Calu3 (cell line): ENCODE results near the gene CTSK. TPM values are rescaled to one million over a fixed set of nuclear protein-coding genes. Genes with fewer than 3 reads are reported as not detected.
A peak's percentile ranks its signal among the peaks of the same experiment; 100 is the strongest.

Experiments used
- BruUV-seq: library from RNA; stranded (reverse); fragments of 400-500 nt; replicated peaks from 2 replicates; lab custom pipeline; 2021; lab: Mats Ljungman, UMichigan
- CTCF ChIA-PET: fragments of 300-600 bp; sonication (Branson Sonifier 250); formaldehyde crosslinking; loops from one replicate; lab custom pipeline; 2022; ENCODE audit warnings: antibody characterized with exemption; lab: Charles Lee
- DNase-seq: peaks from one replicate; pipeline ENCODE4 v3.0.0; 2022
- H3K27ac Mint-ChIP-seq: one replicate; pipeline ENCODE4 v1.8.0; 2022; ENCODE audit warnings: mixed read lengths; ENCODE audit not compliant: unreplicated experiment
- H3K27me3 Mint-ChIP-seq: one replicate; pipeline ENCODE4 v1.8.0; 2022; ENCODE audit warnings: mixed read lengths; ENCODE audit not compliant: unreplicated experiment
- H3K36me3 Mint-ChIP-seq: one replicate; pipeline ENCODE4 v1.8.0; 2022; ENCODE audit warnings: mild to moderate bottlenecking, moderate library complexity, mixed read lengths; ENCODE audit not compliant: insufficient read depth, unreplicated experiment
- H3K4me1 Mint-ChIP-seq: one replicate; pipeline ENCODE4 v1.8.0; 2022; ENCODE audit warnings: mild to moderate bottlenecking, low read depth, mixed read lengths; ENCODE audit not compliant: unreplicated experiment
- H3K4me3 Mint-ChIP-seq: one replicate; pipeline ENCODE4 v1.8.0; 2022; ENCODE audit warnings: mild to moderate bottlenecking, low read depth, moderate library complexity, mixed read lengths; ENCODE audit not compliant: unreplicated experiment
- H3K9me3 Mint-ChIP-seq: one replicate; pipeline ENCODE4 v1.8.0; 2022; ENCODE audit warnings: low read depth, mixed read lengths; ENCODE audit not compliant: unreplicated experiment
- intact Hi-C: fragments of 100-400 bp; cut with micrococcal nuclease; formaldehyde crosslinking; loops from one replicate; pipeline ENCODE4 v1.10.0; 2022; ENCODE audit not compliant: unreplicated experiment
- total RNA-seq: library from RNA; stranded (reverse); gene quantifications from 2 replicates; pipeline ENCODE4 v1.2.3, GENCODE V29; 2022
- TF ChIP-seq, protein P1 (sequence below): fragments of 200-600 bp; IDR thresholded peaks from one replicate; pipeline ENCODE4 v1.8.0; 2022; ENCODE audit warnings: antibody characterized with exemption; ENCODE audit not compliant: unreplicated experiment

Gene CTSK
- total RNA-seq, 1 experiment from 2014 or later, result 5.5 TPM

DNA sequence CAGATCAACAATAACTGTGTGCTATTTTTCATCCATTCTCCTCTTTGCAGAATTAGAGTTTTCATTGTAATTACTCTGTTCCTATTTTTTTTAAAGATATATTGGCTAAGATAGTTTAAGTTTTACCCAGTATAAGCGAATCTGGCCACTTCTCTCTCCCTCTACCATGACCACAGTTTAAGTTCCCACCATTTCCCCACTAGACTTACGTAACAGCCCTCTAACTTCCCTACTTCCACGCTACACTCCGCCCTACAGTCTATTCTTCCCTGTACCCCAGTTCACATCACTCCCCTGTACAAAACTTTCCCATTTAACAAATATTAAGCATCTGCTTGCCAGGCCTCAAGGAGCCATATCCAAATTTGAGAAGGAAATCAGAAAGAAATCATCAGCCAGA is 16.5 kb downstream of the CTSK start:
- BruUV-seq, result no TSS peak
- H3K4me3 Mint-ChIP-seq, result no peak overlapping the region
- TF ChIP-seq, protein P1, sequence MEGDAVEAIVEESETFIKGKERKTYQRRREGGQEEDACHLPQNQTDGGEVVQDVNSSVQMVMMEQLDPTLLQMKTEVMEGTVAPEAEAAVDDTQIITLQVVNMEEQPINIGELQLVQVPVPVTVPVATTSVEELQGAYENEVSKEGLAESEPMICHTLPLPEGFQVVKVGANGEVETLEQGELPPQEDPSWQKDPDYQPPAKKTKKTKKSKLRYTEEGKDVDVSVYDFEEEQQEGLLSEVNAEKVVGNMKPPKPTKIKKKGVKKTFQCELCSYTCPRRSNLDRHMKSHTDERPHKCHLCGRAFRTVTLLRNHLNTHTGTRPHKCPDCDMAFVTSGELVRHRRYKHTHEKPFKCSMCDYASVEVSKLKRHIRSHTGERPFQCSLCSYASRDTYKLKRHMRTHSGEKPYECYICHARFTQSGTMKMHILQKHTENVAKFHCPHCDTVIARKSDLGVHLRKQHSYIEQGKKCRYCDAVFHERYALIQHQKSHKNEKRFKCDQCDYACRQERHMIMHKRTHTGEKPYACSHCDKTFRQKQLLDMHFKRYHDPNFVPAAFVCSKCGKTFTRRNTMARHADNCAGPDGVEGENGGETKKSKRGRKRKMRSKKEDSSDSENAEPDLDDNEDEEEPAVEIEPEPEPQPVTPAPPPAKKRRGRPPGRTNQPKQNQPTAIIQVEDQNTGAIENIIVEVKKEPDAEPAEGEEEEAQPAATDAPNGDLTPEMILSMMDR, result no peak
- no peaks in the 10 kb centered on the region for H3K27me3 Mint-ChIP-seq
- no peak overlapping the region for H3K27ac Mint-ChIP-seq
- no peaks in the 10 kb centered on the region for H3K36me3 Mint-ChIP-seq
- no peak for DNase-seq
- no peaks in the 10 kb centered on the region for H3K9me3 Mint-ChIP-seq
- CTCF ChIA-PET, result no interaction called here
- H3K4me1 Mint-ChIP-seq, result peaks cover 9% of the 10 kb centered on the region
- intact Hi-C loops, result no loop called here

DNA sequence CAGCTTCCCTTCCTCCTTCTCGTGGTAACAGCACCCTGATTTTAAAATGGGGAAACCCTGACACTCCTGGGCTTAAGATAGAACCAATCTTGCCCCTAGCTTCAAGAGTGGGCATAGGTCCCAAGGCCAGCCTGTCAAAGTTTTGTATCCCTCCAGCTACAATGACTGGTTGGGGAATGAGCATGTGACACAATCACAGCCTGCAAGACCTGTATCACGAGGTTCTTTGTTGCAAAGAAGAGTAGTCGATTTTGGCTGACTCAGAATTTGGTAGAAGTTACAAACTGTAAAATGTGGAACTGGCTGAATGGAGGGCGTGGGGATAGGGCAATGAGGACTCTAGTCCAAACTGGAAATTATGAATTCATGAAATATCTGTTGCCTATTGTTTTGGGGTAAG is 18.7 kb downstream of the CTSK start:
- H3K27me3 Mint-ChIP-seq, result no peaks in the 10 kb centered on the region
- DNase-seq, result peak; percentile 21
- H3K36me3 Mint-ChIP-seq, result no peaks in the 10 kb centered on the region
- H3K4me1 Mint-ChIP-seq, result peaks cover 9% of the 10 kb centered on the region
- TF ChIP-seq, protein P1, result no peak
- intact Hi-C loops, result no loop called here
- CTCF ChIA-PET, result no interaction called here
- H3K27ac Mint-ChIP-seq, result peak overlapping the region; percentile 13
- H3K9me3 Mint-ChIP-seq, result no peaks in the 10 kb centered on the region
- BruUV-seq, result no TSS peak
- no peak overlapping the region for H3K4me3 Mint-ChIP-seq

DNA sequence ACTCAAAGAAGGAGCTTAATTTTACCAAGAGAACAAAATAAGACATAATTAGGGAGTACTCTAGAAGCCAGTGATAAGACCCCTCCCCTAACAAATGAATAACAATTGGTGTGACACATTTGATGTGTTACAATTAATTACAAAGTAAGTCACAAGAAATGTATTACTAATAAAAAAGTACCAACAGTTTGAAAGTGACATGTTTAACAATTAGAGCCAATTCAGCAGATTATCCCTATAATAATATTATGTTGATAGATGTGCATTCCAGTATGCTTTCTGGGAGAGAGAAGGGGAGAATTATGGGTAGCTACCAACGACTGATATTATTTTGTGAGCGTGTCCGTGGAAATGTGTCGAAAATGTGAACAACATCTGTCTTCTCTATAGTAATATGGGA is 19.1 kb downstream of the CTSK start:
- Mint-ChIP-seq H3K4me3 (no peak overlapping the region), H3K27me3 (no peaks in the 10 kb centered on the region), H3K4me1 (peaks cover 9% of the 10 kb centered on the region), H3K9me3 (no peaks in the 10 kb centered on the region), H3K27ac (no peak overlapping the region), H3K36me3 (no peaks in the 10 kb centered on the region)
- DNase-seq, result no peak
- TF ChIP-seq, protein P1, result no peak
- CTCF ChIA-PET, result no interaction called here
- no TSS peak for BruUV-seq
- intact Hi-C loops, result no loop called here

DNA sequence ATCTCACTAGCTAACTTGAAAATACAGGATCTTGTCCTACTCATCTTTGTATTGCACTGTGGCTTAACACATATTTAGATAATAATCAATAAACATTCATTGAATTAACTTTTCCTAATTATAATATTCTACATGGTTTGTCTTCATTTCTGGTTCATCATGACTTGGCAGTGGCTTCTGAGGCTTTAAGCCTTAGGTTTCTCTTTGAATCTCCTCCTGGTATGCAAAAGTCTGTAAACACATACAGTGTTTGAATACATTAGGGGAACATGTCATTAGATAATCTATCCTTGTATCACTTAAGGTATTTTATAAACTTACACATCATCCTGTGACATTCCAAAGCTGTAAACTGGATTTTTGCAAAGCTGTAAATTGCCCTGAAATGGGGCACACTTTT is 20.6 kb downstream of the CTSK start:
- BruUV-seq, result no TSS peak
- Mint-ChIP-seq H3K27me3 (no peaks in the 10 kb centered on the region), H3K4me1 (peaks cover 9% of the 10 kb centered on the region), H3K36me3 (no peaks in the 10 kb centered on the region), H3K27ac (no peak overlapping the region), H3K9me3 (no peaks in the 10 kb centered on the region), H3K4me3 (no peak overlapping the region)
- intact Hi-C loops, result no loop called here
- no peak for DNase-seq
- CTCF ChIA-PET, result interaction anchor here (0.6 kb wide), 1 partner anchor 22 kb away, joined by 3 read pairs; the partner anchor contains the start of gene CTSS
- TF ChIP-seq, protein P1, result no peak
